Thyroid gland (tissue), 4 donors: ENCODE measurements around the gene TRPC6. TPM values are rescaled to one million over a fixed set of nuclear protein-coding genes. Genes with fewer than 3 reads are reported as not detected.

Experiments used
- DNase-seq, 2 donors: peaks; one replicate each; pipeline ENCODE4 v3.0.0-alpha.2; 2019
- H3K27ac ChIP-seq, 3 donors: fragments of 200-600 bp; sonication (generic); 1 replicate in 2 of 3; 2 replicates in 1 of 3; pipeline ENCODE4 v1.5.1; 2016 to 2019; ENCODE audit warnings: mild to moderate bottlenecking in 1 of 3, moderate library complexity in 1 of 3
- H3K27me3 ChIP-seq: fragments of 200-600 bp; sonication (generic); one replicate; pipeline ENCODE4 v1.5.1; 2019
- H3K36me3 ChIP-seq, 2 donors: fragments of 200-600 bp; sonication (generic); one replicate each; pipeline ENCODE4 v1.5.1; 2016 to 2019
- H3K4me1 ChIP-seq, 2 donors: fragments of 200-600 bp; sonication (generic); one replicate each; pipeline ENCODE4 v1.5.1; 2017 to 2019
- H3K4me3 ChIP-seq, 3 donors: fragments of 200-600 bp; sonication (generic); replicated peaks in 1 of 3; 1 replicate in 2 of 3; 2 replicates in 1 of 3; pipeline ENCODE4 v1.5.1; 2016; ENCODE audit warnings: mild to moderate bottlenecking in 1 of 3
- H3K9me3 ChIP-seq: fragments of 200-600 bp; sonication (generic); one replicate; pipeline ENCODE4 v1.5.1; 2017
- POLR2A ChIP-seq, 2 donors: fragments of 450-650 bp; IDR thresholded peaks; one replicate each; pipeline ENCODE4 v1.6.1; 2017; ENCODE audit warnings: antibody characterized with exemption in 2 of 2, mild to moderate bottlenecking in 2 of 2, moderate library complexity in 1 of 2
- WGBS, 2 donors: methylation state at CpG; one replicate each; pipeline ENCODE4 v1.1.5; 2017; 5-methylcytosine and 5-hydroxymethylcytosine counted together
- intact Hi-C: fragments of 100-400 bp; cut with DNase I; formaldehyde crosslinking; loops from one replicate; pipeline ENCODE4 v1.15.1; 2023
- total RNA-seq, 4 donors: library from RNA; depleted of rRNA; stranded (reverse); fragments of >200 nt; gene quantifications; one replicate each; pipeline ENCODE4 v1.2.3, GENCODE V29; 2016
- TF ChIP-seq, protein P1 (sequence below), 6 experiments: fragments of 200-600 bp in 3 of 6; fragments of 450-650 bp in 3 of 6; sonication (generic) in 3 of 6; IDR thresholded peaks; one replicate each; pipeline ENCODE4 v1.5.1; 2016 to 2019; ENCODE audit warnings: antibody characterized with exemption in 6 of 6, mild to moderate bottlenecking in 2 of 6, inconsistent platforms in 1 of 6, moderate library complexity in 1 of 6

The TRPC6 gene
- 10 to 100 TPM; 14.1 to 28.4 (median 19.4) TPM for total RNA-seq

DNA sequence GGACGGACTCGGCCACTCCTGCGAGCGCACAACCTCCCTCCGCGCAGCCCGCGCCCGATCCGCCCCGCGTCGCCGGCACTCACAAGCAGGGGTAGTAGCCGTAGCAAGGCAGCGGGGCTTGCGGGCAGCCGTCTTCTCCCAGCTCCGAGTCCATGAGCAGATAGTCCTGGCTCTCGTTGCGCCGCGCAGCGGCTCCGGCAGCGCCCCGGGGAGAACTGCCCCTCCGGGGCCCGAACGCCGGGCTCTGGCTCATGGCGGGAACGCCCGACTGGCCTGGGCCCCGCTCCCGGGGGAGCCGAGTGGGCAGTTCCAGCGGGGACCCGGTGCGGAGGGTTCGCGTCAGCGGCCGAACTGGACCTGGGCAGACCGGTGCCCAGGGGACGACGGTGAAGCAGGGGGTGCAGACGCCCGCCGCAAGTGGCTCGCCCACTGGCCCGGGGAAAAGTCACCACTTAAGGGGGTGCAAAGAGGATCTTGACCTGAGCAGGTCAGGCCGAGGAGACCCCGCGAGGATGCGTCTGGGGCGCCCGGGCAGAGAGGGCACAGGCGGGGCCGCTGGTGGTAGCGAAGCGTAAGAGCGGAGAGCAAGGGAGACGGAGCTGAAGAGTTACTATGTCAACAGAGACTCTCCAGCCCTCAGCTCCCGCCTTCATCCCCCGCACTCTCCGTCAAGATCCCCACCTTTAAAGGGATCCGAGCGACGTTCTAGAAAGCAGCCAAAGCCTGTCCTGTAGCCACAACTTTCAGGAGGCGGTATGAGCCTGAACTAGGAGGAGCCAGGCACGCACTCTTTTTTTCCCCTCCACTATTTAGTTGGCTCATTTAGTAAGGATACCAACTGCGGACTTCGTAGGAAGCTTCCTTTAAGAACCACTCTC lies at the start of gene TRPC6:
Gene TRPC6, minus strand, starts transcription at position 757 of the 878 bp plus-strand sequence. Its CDS starts 504 bp downstream, at position 253.
- TF ChIP-seq POLR2A (IDR thresholded peaks at IDR 0.05): peak in 1 of 2 donors; percentile 85
- TF ChIP-seq, protein P1, sequence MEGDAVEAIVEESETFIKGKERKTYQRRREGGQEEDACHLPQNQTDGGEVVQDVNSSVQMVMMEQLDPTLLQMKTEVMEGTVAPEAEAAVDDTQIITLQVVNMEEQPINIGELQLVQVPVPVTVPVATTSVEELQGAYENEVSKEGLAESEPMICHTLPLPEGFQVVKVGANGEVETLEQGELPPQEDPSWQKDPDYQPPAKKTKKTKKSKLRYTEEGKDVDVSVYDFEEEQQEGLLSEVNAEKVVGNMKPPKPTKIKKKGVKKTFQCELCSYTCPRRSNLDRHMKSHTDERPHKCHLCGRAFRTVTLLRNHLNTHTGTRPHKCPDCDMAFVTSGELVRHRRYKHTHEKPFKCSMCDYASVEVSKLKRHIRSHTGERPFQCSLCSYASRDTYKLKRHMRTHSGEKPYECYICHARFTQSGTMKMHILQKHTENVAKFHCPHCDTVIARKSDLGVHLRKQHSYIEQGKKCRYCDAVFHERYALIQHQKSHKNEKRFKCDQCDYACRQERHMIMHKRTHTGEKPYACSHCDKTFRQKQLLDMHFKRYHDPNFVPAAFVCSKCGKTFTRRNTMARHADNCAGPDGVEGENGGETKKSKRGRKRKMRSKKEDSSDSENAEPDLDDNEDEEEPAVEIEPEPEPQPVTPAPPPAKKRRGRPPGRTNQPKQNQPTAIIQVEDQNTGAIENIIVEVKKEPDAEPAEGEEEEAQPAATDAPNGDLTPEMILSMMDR (IDR thresholded peaks at IDR 0.05): no peak
- H3K27me3 ChIP-seq: no peaks in the 10 kb centered on the region
- peak; percentile 85 to 87 for DNase-seq
- H3K9me3 ChIP-seq: no peaks in the 10 kb centered on the region
- intact Hi-C loops: loop anchor here (10.0 kb wide), 1 partner anchor 89 kb away; no protein-coding TSS in a partner anchor
- H3K4me1 ChIP-seq: peaks cover 6 to 10% of the 10 kb centered on the region in 2 donors
- H3K27ac ChIP-seq: peak within 1 kb of the TSS; percentile 79 to 96 (median 85)
- WGBS, 2 donors: 1 to 4% methylated on average over 23 to 39 of the region's 74 CpGs
- peak within 1 kb of the TSS; percentile 13 to 68 (median 62) for H3K4me3 ChIP-seq
- H3K36me3 ChIP-seq: no peaks in the 10 kb centered on the region

DNA sequence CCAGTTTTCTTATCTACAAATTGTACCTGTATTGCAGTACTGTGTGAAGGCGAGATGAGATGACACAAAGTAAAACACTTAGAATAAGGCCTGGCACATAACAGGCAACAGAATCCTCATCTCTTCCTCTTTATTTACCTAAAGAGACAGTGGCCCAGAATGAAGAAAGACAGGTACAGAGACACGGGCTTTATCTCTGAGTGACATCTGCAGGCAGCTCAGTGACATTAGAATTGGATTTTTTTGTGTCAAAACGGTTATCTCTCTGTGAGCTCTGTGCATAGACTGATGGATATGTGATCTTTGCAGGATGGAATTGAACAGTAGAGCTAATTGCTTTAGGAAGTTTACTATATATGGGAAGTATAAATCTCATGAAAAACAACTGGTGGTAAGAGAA lies 36.2 kb upstream of the TRPC6 start:
- Histone ChIP-seq H3K27ac (no peak overlapping the region), H3K27me3 (no peaks in the 10 kb centered on the region), H3K4me3 (no peak overlapping the region), H3K36me3 (no peaks in the 10 kb centered on the region), H3K9me3 (no peaks in the 10 kb centered on the region), H3K4me1 (no peaks in the 10 kb centered on the region)
- no peak for DNase-seq
- no peak for TF ChIP-seq POLR2A (IDR thresholded peaks at IDR 0.05)
- TF ChIP-seq, protein P1 (IDR thresholded peaks at IDR 0.05): peak in 3 of 6 experiments; percentile 32 to 37 (median 35)
- WGBS, 2 donors: 36 to 64% methylated on average over 3 of the region's 3 CpGs
- intact Hi-C loops: no loop called here

DNA sequence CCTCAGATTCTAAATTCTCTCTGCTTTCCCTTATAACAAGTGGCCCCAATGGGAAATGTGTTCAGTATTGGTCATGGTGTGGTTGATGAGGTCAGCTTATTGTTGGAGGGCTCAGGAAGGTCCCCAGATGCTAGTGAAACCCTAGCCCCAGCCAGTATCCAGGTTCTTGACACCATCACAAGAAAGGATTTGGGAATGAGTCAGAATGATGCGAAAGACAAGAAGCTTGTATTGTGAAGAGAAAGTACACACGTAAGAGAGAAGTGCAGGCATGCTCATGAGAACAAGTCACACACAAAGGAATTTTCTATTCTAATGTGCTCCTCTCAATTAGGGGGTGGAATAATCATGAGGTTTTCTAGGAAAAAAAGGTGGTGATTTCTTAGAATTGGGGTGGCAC lies 34.9 kb upstream of the TRPC6 start:
- no peak overlapping the region for H3K4me3 ChIP-seq
- H3K27ac ChIP-seq: no peak overlapping the region
- no peaks in the 10 kb centered on the region for H3K36me3 ChIP-seq
- WGBS, 2 donors: 91 to 93% methylated on average over 2 of the region's 2 CpGs
- no peaks in the 10 kb centered on the region for H3K4me1 ChIP-seq
- TF ChIP-seq POLR2A (IDR thresholded peaks at IDR 0.05): no peak
- TF ChIP-seq, protein P1 (IDR thresholded peaks at IDR 0.05): no peak
- intact Hi-C loops: no loop called here
- H3K27me3 ChIP-seq: no peaks in the 10 kb centered on the region
- no peak for DNase-seq
- H3K9me3 ChIP-seq: no peaks in the 10 kb centered on the region

DNA sequence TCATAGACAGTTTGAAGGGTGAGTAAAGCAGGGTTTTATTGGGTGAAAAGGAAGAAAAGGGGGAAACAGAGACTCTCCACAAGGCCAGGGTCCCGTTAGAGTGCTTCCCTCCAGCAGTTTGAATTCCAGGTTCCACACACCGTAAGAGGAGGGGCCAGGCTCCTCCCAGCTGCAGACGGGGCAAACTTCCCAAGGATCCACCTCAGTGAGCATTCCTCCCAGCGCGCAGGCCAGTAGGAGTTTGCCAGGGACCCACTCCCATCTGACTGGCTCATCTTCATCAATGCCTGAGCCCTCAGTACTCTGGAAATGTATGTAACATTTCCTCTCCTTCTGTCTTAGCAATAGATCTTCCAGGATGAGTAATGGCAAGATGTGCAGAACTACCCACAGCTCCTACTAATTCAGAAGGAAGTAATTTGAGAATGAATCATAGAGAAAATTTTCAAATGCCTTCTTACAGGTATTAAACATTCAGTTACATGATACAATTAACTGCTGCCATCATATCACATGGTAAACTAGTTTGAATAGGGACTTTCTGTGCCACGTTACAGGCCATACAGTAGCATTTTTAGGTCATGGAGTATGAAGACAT lies 34.0 kb upstream of the TRPC6 start:
- H3K4me3 ChIP-seq: no peak overlapping the region
- no peaks in the 10 kb centered on the region for H3K36me3 ChIP-seq
- TF ChIP-seq, protein P1 (IDR thresholded peaks at IDR 0.05): no peak
- no peak for TF ChIP-seq POLR2A (IDR thresholded peaks at IDR 0.05)
- DNase-seq: peak in 1 of 2 donors; percentile 5
- 43 to 45% methylated on average over 6 of the region's 6 CpGs for WGBS, 2 donors
- H3K27ac ChIP-seq: no peak overlapping the region
- intact Hi-C loops: no loop called here
- no peaks in the 10 kb centered on the region for H3K9me3 ChIP-seq
- H3K4me1 ChIP-seq: no peaks in the 10 kb centered on the region
- no peaks in the 10 kb centered on the region for H3K27me3 ChIP-seq

DNA sequence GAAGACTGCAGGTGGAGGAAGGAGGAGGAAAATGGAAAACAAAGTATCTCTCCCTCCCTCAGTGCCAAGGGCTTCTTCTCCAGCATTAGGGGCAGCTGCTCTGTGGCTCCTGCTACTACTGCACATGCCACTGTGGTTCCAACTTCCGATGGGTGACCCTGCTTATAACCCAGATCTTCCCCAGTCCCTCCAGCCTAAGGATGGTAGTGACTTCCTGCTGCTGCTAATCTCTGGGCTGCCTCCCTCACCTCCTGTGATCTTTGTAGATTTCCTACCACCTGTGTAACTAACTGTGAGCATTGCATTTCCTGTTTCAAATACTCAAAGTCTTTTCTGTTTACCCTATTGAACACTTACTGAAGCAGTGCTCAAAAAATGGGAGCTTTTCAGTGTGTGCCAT lies 28.7 kb upstream of the TRPC6 start:
- Histone ChIP-seq H3K4me1 (no peaks in the 10 kb centered on the region), H3K27ac (no peak overlapping the region), H3K9me3 (no peaks in the 10 kb centered on the region), H3K36me3 (no peaks in the 10 kb centered on the region), H3K4me3 (no peak overlapping the region), H3K27me3 (no peaks in the 10 kb centered on the region)
- no peak for TF ChIP-seq POLR2A (IDR thresholded peaks at IDR 0.05)
- TF ChIP-seq, protein P1 (IDR thresholded peaks at IDR 0.05): no peak
- 60 to 68% methylated on average over 1 of the region's 1 CpG for WGBS, 2 donors
- no peak for DNase-seq
- intact Hi-C loops: no loop called here
